ENCODE results near the gene NLRP1. TPM values are rescaled to one million over a fixed set of nuclear protein-coding genes. Genes with fewer than 3 reads are reported as not detected.

NLRP1 gene
- total RNA-seq, 4 donors from 2014 or later = 10.4 to 33.4 (median 14.3) TPM

GRCh38 chr17:5511401-5512225 lies 72.7 kb downstream of the NLRP1 start:
- H3K4me1 ChIP-seq = no peaks in the 10 kb centered on the region
- no peak overlapping the region for H3K4me3 ChIP-seq
- 71 to 79% methylated on average over 17 of the region's 17 CpGs for WGBS, 2 donors
- intact Hi-C loops (cut with DNase I) = no loop called here
- no peaks in the 10 kb centered on the region for H3K27me3 ChIP-seq
- peaks cover 0 to 38% (median 0%) of the 10 kb centered on the region in 3 donors for H3K36me3 ChIP-seq
- H3K9me3 ChIP-seq = no peaks in the 10 kb centered on the region
- DNase-seq = no peak
- no peak overlapping the region for H3K27ac ChIP-seq
- no peak for TF ChIP-seq CTCF (IDR thresholded peaks at IDR 0.05)
- TF ChIP-seq POLR2A (IDR thresholded peaks at IDR 0.05) = no peak

- DNase-seq = no peak
- no peak overlapping the region for H3K27ac ChIP-seq
- H3K4me1 ChIP-seq = no peaks in the 10 kb centered on the region
- no peak overlapping the region for H3K4me3 ChIP-seq
- intact Hi-C loops (cut with DNase I) = no loop called here
- no peaks in the 10 kb centered on the region for H3K27me3 ChIP-seq
- H3K9me3 ChIP-seq = no peaks in the 10 kb centered on the region
- peaks cover 0 to 31% (median 0%) of the 10 kb centered on the region in 3 donors for H3K36me3 ChIP-seq
- WGBS, 2 donors = 80 to 84% methylated on average over 8 of the region's 8 CpGs
- TF ChIP-seq CTCF (IDR thresholded peaks at IDR 0.05) = no peak
- no peak for TF ChIP-seq POLR2A (IDR thresholded peaks at IDR 0.05)
Observed at GRCh38 chr17:5510771-5511170, 73.5 kb downstream of the NLRP1 start.

GRCh38 chr17:5509482-5509881 lies 74.8 kb downstream of the NLRP1 start:
- intact Hi-C loops (cut with DNase I) = no loop called here
- no peaks in the 10 kb centered on the region for H3K4me1 ChIP-seq
- 52 to 81% methylated on average over 6 to 8 of the region's 8 CpGs for WGBS, 2 donors
- no peak for TF ChIP-seq CTCF (IDR thresholded peaks at IDR 0.05)
- no peak for TF ChIP-seq POLR2A (IDR thresholded peaks at IDR 0.05)
- DNase-seq = no peak
- no peaks in the 10 kb centered on the region for H3K9me3 ChIP-seq
- H3K27ac ChIP-seq = no peak overlapping the region
- H3K36me3 ChIP-seq = peaks cover 0 to 30% (median 0%) of the 10 kb centered on the region in 3 donors
- no peak overlapping the region for H3K4me3 ChIP-seq
- H3K27me3 ChIP-seq = no peaks in the 10 kb centered on the region

GRCh38 chr17:5508810-5509209 lies 75.5 kb downstream of the NLRP1 start:
- H3K27ac ChIP-seq = no peak overlapping the region
- peaks cover 0 to 24% (median 0%) of the 10 kb centered on the region in 3 donors for H3K36me3 ChIP-seq
- 63 to 65% methylated on average over 4 of the region's 4 CpGs for WGBS, 2 donors
- TF ChIP-seq POLR2A (IDR thresholded peaks at IDR 0.05) (no peak), CTCF (IDR thresholded peaks at IDR 0.05) (no peak)
- intact Hi-C loops (cut with DNase I) = no loop called here
- H3K9me3 ChIP-seq = no peaks in the 10 kb centered on the region
- H3K4me3 ChIP-seq = no peak overlapping the region
- no peaks in the 10 kb centered on the region for H3K27me3 ChIP-seq
- no peaks in the 10 kb centered on the region for H3K4me1 ChIP-seq
- DNase-seq = no peak

- intact Hi-C loops (cut with DNase I) = no loop called here
Observed at GRCh38 chr17:5506307-5506706, 78.0 kb downstream of the NLRP1 start.

More at GRCh38 chr17:5506307-5506706, 78.0 kb downstream of the NLRP1 start:
- DNase-seq = no peak
- peaks cover 0 to 13% (median 0%) of the 10 kb centered on the region in 3 donors for H3K36me3 ChIP-seq
- 86 to 94% methylated on average over 5 of the region's 5 CpGs for WGBS, 2 donors
- no peaks in the 10 kb centered on the region for H3K27me3 ChIP-seq
- H3K9me3 ChIP-seq = no peaks in the 10 kb centered on the region
- TF ChIP-seq CTCF (IDR thresholded peaks at IDR 0.05) (no peak), POLR2A (IDR thresholded peaks at IDR 0.05) (no peak)
- H3K27ac ChIP-seq = no peak overlapping the region
- peaks cover 0 to under 1% (median 0%) of the 10 kb centered on the region in 3 donors for H3K4me1 ChIP-seq
- H3K4me3 ChIP-seq = no peak overlapping the region
